HG02943 (cell line): ENCODE data around the gene APBA2.

Experiments
- ATAC-seq: cut with Tn5 transposase; IDR thresholded peaks from one replicate; pipeline ENCODE4 v1.9.1; 2021; ENCODE audit warnings: mild to moderate bottlenecking, low read depth, moderate library complexity; ENCODE audit not compliant: unreplicated experiment

The APBA2 gene

GRCh38 chr15:29110176-29110575 is 224.4 kb downstream of the APBA2 start:
- no peak for ATAC-seq

- no peak for ATAC-seq
Measured at GRCh38 chr15:29110733-29111132, 225.0 kb downstream of the APBA2 start.

GRCh38 chr15:29111705-29112281 is 226.0 kb downstream of the APBA2 start:
- ATAC-seq, result no peak

- no peak for ATAC-seq
Measured at GRCh38 chr15:29113336-29114220, 227.8 kb downstream of the APBA2 start.

- ATAC-seq, result no peak
Measured at GRCh38 chr15:29114221-29115092, 228.7 kb downstream of the APBA2 start.

- ATAC-seq, result no peak
Measured at GRCh38 chr15:29115093-29115991, 229.6 kb downstream of the APBA2 start.

GRCh38 chr15:29116970-29117700 is 231.4 kb downstream of the APBA2 start:
- no peak for ATAC-seq

GRCh38 chr15:29117778-29118177 is 232.0 kb downstream of the APBA2 start:
- no peak for ATAC-seq

GRCh38 chr15:29119847-29120246 is 234.1 kb downstream of the APBA2 start:
- ATAC-seq, result no peak

GRCh38 chr15:29120593-29121368 is 235.0 kb downstream of the APBA2 start:
- no peak for ATAC-seq

- no peak for ATAC-seq
Measured at GRCh38 chr15:29121369-29121656, 235.5 kb downstream of the APBA2 start.

GRCh38 chr15:29121907-29122306 is 236.1 kb downstream of the APBA2 start:
- ATAC-seq, result no peak

- no peak for ATAC-seq
Measured at GRCh38 chr15:29122506-29122905, 236.7 kb downstream of the APBA2 start.

- no peak for ATAC-seq
Measured at GRCh38 chr15:29123171-29123570, 237.4 kb downstream of the APBA2 start.

- no peak for ATAC-seq
Measured at GRCh38 chr15:29123991-29124390, 238.2 kb downstream of the APBA2 start.

GRCh38 chr15:29124581-29125381 is 239.0 kb downstream of the APBA2 start:
- ATAC-seq, result no peak

GRCh38 chr15:29125382-29126207 is 239.8 kb downstream of the APBA2 start:
- ATAC-seq, result no peak
